GM23338 (cell line): Measurements from ENCODE around the gene FAM83F. TPM values are rescaled to one million over a fixed set of nuclear protein-coding genes. Genes with fewer than 3 reads are reported as not detected.

Experiments used
- ATAC-seq: fragments of 200-7000 bp; cut with Tn5 transposase; 3 replicates; pipeline ENCODE4 v1.9.1; 2020
- DNase-seq: peaks from one replicate; pipeline ENCODE4 v3.0.0-alpha.2; 2015; ENCODE audit warnings: low spot score
- H2AFZ ChIP-seq: fragments of 200-600 bp; sonication (generic); 2 replicates; pipeline ENCODE4 v1.8.0; 2016; ENCODE audit warnings: antibody characterized with exemption, mild to moderate bottlenecking, moderate library complexity
- H3F3A ChIP-seq: fragments of 200-600 bp; sonication (generic); replicated peaks from 2 replicates; pipeline ENCODE4 v1.8.0; 2017; ENCODE audit warnings: antibody characterized with exemption, mixed run types, low read depth
- H3K27ac ChIP-seq: fragments of 200-600 bp; sonication (generic); 2 replicates; pipeline ENCODE4 v1.6.1; 2016; ENCODE audit warnings: low read depth
- H3K27me3 ChIP-seq: fragments of 200-600 bp; sonication (generic); 2 replicates; pipeline ENCODE4 v1.8.0; 2016; ENCODE audit warnings: mild to moderate bottlenecking, mixed run types, moderate library complexity; ENCODE audit not compliant: insufficient read depth
- H3K36me3 ChIP-seq: fragments of 200-600 bp; sonication (generic); 2 replicates; pipeline ENCODE4 v1.8.0; 2016; ENCODE audit warnings: mild to moderate bottlenecking; ENCODE audit not compliant: insufficient read depth
- H3K4me1 ChIP-seq: fragments of 200-600 bp; sonication (generic); 2 replicates; pipeline ENCODE4 v1.8.0; 2016; ENCODE audit warnings: mild to moderate bottlenecking, moderate library complexity; ENCODE audit not compliant: insufficient read depth
- H3K4me2 ChIP-seq: fragments of 200-600 bp; sonication (generic); 2 replicates; pipeline ENCODE4 v1.7.1; 2017; ENCODE audit warnings: mixed run types
- H3K4me3 ChIP-seq: fragments of 200-600 bp; sonication (generic); 2 replicates; pipeline ENCODE4 v1.6.1; 2016; ENCODE audit warnings: mixed run types
- H3K79me2 ChIP-seq: fragments of 200-600 bp; sonication (generic); replicated peaks from 2 replicates; pipeline ENCODE4 v1.8.0; 2017; ENCODE audit warnings: mild to moderate bottlenecking; ENCODE audit not compliant: insufficient read depth
- H3K9me2 ChIP-seq: fragments of 200-600 bp; sonication (generic); 2 replicates; pipeline ENCODE4 v1.8.0; 2017; ENCODE audit not compliant: insufficient read depth
- H4K20me1 ChIP-seq: fragments of 200-600 bp; sonication (generic); replicated peaks from 2 replicates; pipeline ENCODE4 v1.8.0; 2017; ENCODE audit warnings: mild to moderate bottlenecking; ENCODE audit not compliant: insufficient read depth
- H3K27ac Mint-ChIP-seq: 2 replicates; pipeline ENCODE4 v1.8.0; 2020; ENCODE audit warnings: inconsistent platforms, mild to moderate bottlenecking, moderate library complexity, mixed read lengths
- H3K27me3 Mint-ChIP-seq: 3 replicates; pipeline ENCODE4 v1.8.0; 2022; ENCODE audit warnings: low read depth, mild to moderate bottlenecking, moderate library complexity, mixed read lengths, inconsistent platforms; ENCODE audit not compliant: insufficient read depth, poor library complexity
- H3K36me3 Mint-ChIP-seq: 3 replicates; pipeline ENCODE4 v1.8.0; 2021; ENCODE audit warnings: low read depth, mild to moderate bottlenecking, inconsistent platforms, moderate library complexity, mixed read lengths
- H3K4me1 Mint-ChIP-seq: 3 replicates; pipeline ENCODE4 v1.8.0; 2020; ENCODE audit warnings: mild to moderate bottlenecking, inconsistent platforms, mixed read lengths
- H3K4me3 Mint-ChIP-seq: 3 replicates; pipeline ENCODE4 v1.8.0; 2021; ENCODE audit warnings: moderate library complexity, mild to moderate bottlenecking, inconsistent platforms, mixed read lengths
- H3K9me3 Mint-ChIP-seq: 3 replicates; pipeline ENCODE4 v1.8.0; 2020; ENCODE audit warnings: moderate library complexity, mild to moderate bottlenecking, inconsistent platforms, mixed read lengths
- CREB1 ChIP-seq: fragments of 250-450 bp; sonication (Bioruptor Pico); IDR thresholded peaks from 2 replicates; pipeline ENCODE4 v1.5.0; 2020; ENCODE audit warnings: low read depth, mild to moderate bottlenecking, moderate library complexity
- ETS1 ChIP-seq: IDR thresholded peaks from 2 replicates; pipeline ENCODE4 v1.6.1; 2016; ENCODE audit warnings: antibody characterized with exemption
- EZH2 ChIP-seq: fragments of 200-600 bp; sonication (generic); IDR thresholded peaks from one replicate; pipeline ENCODE4 v1.8.0; 2017; ENCODE audit warnings: antibody characterized with exemption, mild to moderate bottlenecking, low read depth; ENCODE audit not compliant: unreplicated experiment
- EZH2phosphoT487 ChIP-seq: fragments of 200-600 bp; sonication (generic); IDR thresholded peaks from one replicate; pipeline ENCODE4 v1.8.1; 2018; ENCODE audit warnings: antibody characterized with exemption; ENCODE audit not compliant: unreplicated experiment
- JUNB ChIP-seq: IDR thresholded peaks from one replicate; pipeline ENCODE4 v1.6.1; 2016; ENCODE audit warnings: antibody characterized with exemption; ENCODE audit not compliant: unreplicated experiment
- POLR2AphosphoS5 ChIP-seq: IDR thresholded peaks from 2 replicates; pipeline ENCODE4 v1.6.1; 2016; ENCODE audit warnings: antibody characterized with exemption, low read depth
- STAT1 ChIP-seq: IDR thresholded peaks from one replicate; pipeline ENCODE4 v1.6.1; 2016; ENCODE audit warnings: antibody characterized with exemption; ENCODE audit not compliant: unreplicated experiment
- ZNF114 ChIP-seq: fragments of 250-450 bp; sonication (Bioruptor Pico); IDR thresholded peaks from 2 replicates; pipeline ENCODE4 v1.5.0; 2020; ENCODE audit warnings: mild to moderate bottlenecking, moderate library complexity
- ZNF331 ChIP-seq: fragments of 250-450 bp; sonication (Bioruptor Pico); IDR thresholded peaks from 2 replicates; pipeline ENCODE4 v1.5.0; 2020; ENCODE audit warnings: low read depth, mild to moderate bottlenecking, moderate library complexity
- ZNF462 ChIP-seq: fragments of 250-450 bp; sonication (Bioruptor Pico); IDR thresholded peaks from 2 replicates; pipeline ENCODE4 v1.5.0; 2020; ENCODE audit warnings: mild to moderate bottlenecking, moderate library complexity
- polyA plus RNA-seq: library from polyadenylated mRNA; unstranded; fragments of >200 nt; fragmentation: Nextera tagmentation; extraction: Ambion mirVana; gene quantifications from 2 replicates; pipeline ENCODE4 v1.2.1, GENCODE V29; 2016
- total RNA-seq: library from RNA; depleted of rRNA; stranded (reverse); fragments of >200 nt; shearing (Covaris generic); gene quantifications from 2 replicates; pipeline ENCODE4 v1.2.3, GENCODE V29; 2014

FAM83F gene
- total and polyA plus RNA-seq, 2 experiments from 2014 or later: 3.7 to 15.9 TPM

- H4K20me1 ChIP-seq: no peaks in the 10 kb centered on the region
- ATAC-seq (no peak), DNase-seq (no peak)
- H3F3A ChIP-seq: no peaks in the 10 kb centered on the region
- H3K4me1 ChIP-seq: peaks cover 4% of the 10 kb centered on the region; the same call in 1 of the 2 replicates
- no peak overlapping the region for H2AFZ ChIP-seq
- H3K9me2 ChIP-seq: no peaks in the 10 kb centered on the region
- Mint-ChIP-seq H3K36me3 (no peaks in the 10 kb centered on the region), H3K27ac (no peak overlapping the region), H3K27me3 (peaks cover 16% of the 10 kb centered on the region), H3K9me3 (peaks cover 3% of the 10 kb centered on the region; the same call in 1 of the 3 replicates), H3K4me3 (no peak overlapping the region), H3K4me1 (peaks cover 41% of the 10 kb centered on the region)
- no peaks in the 10 kb centered on the region for H3K27me3 ChIP-seq
- no peaks in the 10 kb centered on the region for H3K79me2 ChIP-seq
- H3K36me3 ChIP-seq: no peaks in the 10 kb centered on the region
- TF ChIP-seq ZNF331 (CRISPR knock-in tag): no peak
- no peak for TF ChIP-seq ZNF114
- TF ChIP-seq POLR2AphosphoS5: no peak
- no peak for TF ChIP-seq JUNB
- TF ChIP-seq EZH2: no peak
- no peak for TF ChIP-seq CREB1 (CRISPR knock-in tag)
- no peak for TF ChIP-seq ZNF462
- no peak for TF ChIP-seq STAT1
- TF ChIP-seq ETS1: no peak
- TF ChIP-seq EZH2phosphoT487: no peak
- no peak overlapping the region for H3K27ac ChIP-seq
- no peak overlapping the region for H3K4me2 ChIP-seq
- no peak overlapping the region for H3K4me3 ChIP-seq
These were observed 36.6 kb upstream of the FAM83F start for GRCh38 chr22:39958009-39958711.
